Amniotic epithelial cell (primary cell): Measurements from ENCODE around the gene DOP1B.
"Not testable (repeated sequence)": the region's sequence is repeated elsewhere in the genome, so short reads cannot be mapped to it uniquely, and the experiment has no call there.

Experiments used
- DNase-seq: peaks from one replicate; pipeline ENCODE4 v3.0.0-alpha.2; 2010; ENCODE audit warnings: low read depth

The DOP1B gene

GRCh38 chr21:36175771-36176565 lies 19.3 kb downstream of the DOP1B start:
- no peak for DNase-seq

- no peak for DNase-seq
These were observed 21.7 kb downstream of the DOP1B start for GRCh38 chr21:36178349-36178748.

GRCh38 chr21:36179145-36179544 lies 22.5 kb downstream of the DOP1B start:
- DNase-seq: no peak

- DNase-seq: no peak
These were observed 24.3 kb downstream of the DOP1B start for GRCh38 chr21:36180963-36181362.

- no peak for DNase-seq
These were observed 26.6 kb downstream of the DOP1B start for GRCh38 chr21:36183144-36183795.

GRCh38 chr21:36184545-36184944 lies 27.9 kb downstream of the DOP1B start:
- DNase-seq: peak; percentile 26

- DNase-seq: no peak
These were observed 28.9 kb downstream of the DOP1B start for GRCh38 chr21:36185523-36185922.

- DNase-seq: peak; percentile 20
These were observed 29.5 kb downstream of the DOP1B start for GRCh38 chr21:36186081-36186480.

- DNase-seq: no peak
These were observed 30.1 kb downstream of the DOP1B start for GRCh38 chr21:36186506-36187399.

- DNase-seq: no peak
These were observed 31.6 kb downstream of the DOP1B start for GRCh38 chr21:36188081-36188681.

- DNase-seq: no peak
These were observed 32.3 kb downstream of the DOP1B start for GRCh38 chr21:36188937-36189336.

GRCh38 chr21:36190736-36191135 lies 34.1 kb downstream of the DOP1B start:
- DNase-seq: no peak

- DNase-seq: no peak
These were observed 36.6 kb downstream of the DOP1B start for GRCh38 chr21:36193200-36193599.

GRCh38 chr21:36194024-36194423 lies 37.4 kb downstream of the DOP1B start:
- DNase-seq: no peak

- no peak for DNase-seq
These were observed 39.0 kb downstream of the DOP1B start for GRCh38 chr21:36195613-36196012.

GRCh38 chr21:36199021-36199420 lies 42.4 kb downstream of the DOP1B start:
- no peak for DNase-seq

GRCh38 chr21:36199575-36199974 lies 43.0 kb downstream of the DOP1B start:
- not testable (repeated sequence) for DNase-seq

- no peak for DNase-seq
These were observed 43.5 kb downstream of the DOP1B start for GRCh38 chr21:36200081-36200561.

- no peak for DNase-seq
These were observed 46.3 kb downstream of the DOP1B start for GRCh38 chr21:36202726-36203602.

GRCh38 chr21:36203603-36203889 lies 46.9 kb downstream of the DOP1B start:
- DNase-seq: peak; percentile 76

- no peak for DNase-seq
These were observed 48.4 kb downstream of the DOP1B start for GRCh38 chr21:36204980-36205379.
